ENCODE measurements around the gene PHETA2.

DNA sequence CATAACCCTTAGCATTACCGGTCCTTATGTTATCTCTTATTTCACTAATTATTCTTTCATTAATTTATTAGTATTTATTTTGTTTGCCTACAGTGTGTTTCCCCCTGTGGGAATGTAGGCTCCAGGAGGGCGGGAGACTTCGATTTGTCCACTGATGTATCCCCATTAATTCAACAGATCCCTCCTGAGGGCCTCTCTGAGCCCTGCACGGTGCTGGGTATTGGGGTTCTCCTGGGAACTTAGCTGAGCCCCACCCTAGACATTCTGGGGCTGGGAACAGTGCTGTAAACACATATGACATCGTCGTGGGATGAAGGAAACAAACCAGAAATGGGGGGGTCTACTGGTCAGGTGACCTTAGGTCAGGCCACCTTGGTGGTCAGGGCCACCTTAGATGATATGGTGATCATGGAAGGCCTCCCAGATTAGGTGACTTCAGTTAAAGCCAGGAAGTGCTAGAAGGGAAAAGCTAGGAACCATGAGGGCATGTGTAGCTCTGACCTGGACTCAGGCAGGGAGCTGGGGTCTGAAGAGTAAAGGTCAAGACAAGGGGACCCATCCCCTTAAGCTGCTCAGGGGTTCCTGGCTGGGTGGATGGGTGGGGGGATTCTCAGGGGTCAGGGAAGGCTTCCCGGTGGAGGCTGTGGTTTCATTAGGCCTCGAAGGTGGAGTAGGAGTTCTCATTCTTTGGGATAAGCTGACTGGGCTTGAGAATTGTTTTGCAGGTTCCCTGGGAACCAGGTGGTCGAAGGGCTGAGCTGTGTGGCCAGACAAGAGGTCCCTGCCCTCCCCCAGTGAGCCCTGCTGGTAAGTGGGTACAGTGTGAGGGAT, 1.0 kb downstream of the PHETA2 start:
- TF ChIP-seq POLR2A (IDR thresholded peaks at IDR 0.05) (no peak), POLR2AphosphoS5 (IDR thresholded peaks at IDR 0.05; ENCODE audit: insufficient read depth in 1 of 2, low read depth in 1 of 2) (no peak), CTCF (IDR thresholded peaks at IDR 0.05) (no peak)
